GM12874 (cell line): Measurements from ENCODE around the gene STRA6.

Experiments used
- CTCF ChIP-seq: IDR thresholded peaks from 2 replicates; pipeline ENCODE4 v1.5.1; 2011; ENCODE audit warnings: low read depth, mild to moderate bottlenecking, control low read depth, low read length, moderate library complexity; ENCODE audit not compliant: insufficient read depth

Gene STRA6

GRCh38 chr15:74209560-74209958 lies 7.0 kb upstream of the STRA6 start:
- TF ChIP-seq CTCF: no peak

GRCh38 chr15:74208901-74209559 lies 6.4 kb upstream of the STRA6 start:
- TF ChIP-seq CTCF: no peak

- no peak for TF ChIP-seq CTCF
Observed at GRCh38 chr15:74208496-74208895, 5.9 kb upstream of the STRA6 start.

GRCh38 chr15:74207652-74208440 lies 5.3 kb upstream of the STRA6 start:
- no peak for TF ChIP-seq CTCF

GRCh38 chr15:74206801-74207281 lies 4.3 kb upstream of the STRA6 start:
- TF ChIP-seq CTCF: no peak

- no peak for TF ChIP-seq CTCF
Observed at GRCh38 chr15:74205582-74205947, 3.0 kb upstream of the STRA6 start.

- no peak for TF ChIP-seq CTCF
Observed at GRCh38 chr15:74203914-74204431, 1.4 kb upstream of the STRA6 start.
